Fibroblast of lung (primary cell): ENCODE data around the gene MAML3.

Source experiments
- CTCF ChIP-seq, 2 donors: IDR thresholded peaks in 1 of 2; conservative IDR thresholded peaks in 1 of 2; 1 replicate in 1 of 2; 2 replicates in 1 of 2; pipeline ENCODE4 v1.5.1; 2011 to 2012; ENCODE audit warnings: low read length in 2 of 2, control low read depth in 1 of 2, inconsistent platforms in 1 of 2, low read depth in 1 of 2, mild to moderate bottlenecking in 1 of 2
- EZH2 ChIP-seq: IDR thresholded peaks from 2 replicates; pipeline ENCODE4 v1.5.1; 2012; ENCODE audit warnings: low read length, control low read depth, mild to moderate bottlenecking; ENCODE audit errors: missing control alignments

- TF ChIP-seq EZH2 = no peak
- no peak for TF ChIP-seq CTCF (conservative IDR thresholded peaks at IDR 0.05 in 1 of 2, IDR thresholded peaks at IDR 0.05 in 1 of 2; ENCODE audit: low read depth in 1 of 2, low read length in 2 of 2)
Observed at GRCh38 chr4:139773560-139774318, 380.2 kb downstream of the MAML3 start.
